PC-9 (cell line): ENCODE results near the gene MRPL58.
"Not testable (repeated sequence)": the region's sequence is repeated elsewhere in the genome, so short reads cannot be mapped to it uniquely, and the experiment has no call there.

Experiments
- EZH2 ChIP-seq: fragments of 200-600 bp; sonication (generic); IDR thresholded peaks from 2 replicates; pipeline ENCODE4 v1.8.0; 2017; ENCODE audit warnings: antibody characterized with exemption, low read depth
- TF ChIP-seq, protein P1 (sequence below): fragments of 200-600 bp; sonication (generic); conservative IDR thresholded peaks from 2 replicates; pipeline ENCODE4 v1.6.1; 2017; ENCODE audit warnings: mixed run types, antibody characterized with exemption, mild to moderate bottlenecking, moderate library complexity

- TF ChIP-seq, protein P1, sequence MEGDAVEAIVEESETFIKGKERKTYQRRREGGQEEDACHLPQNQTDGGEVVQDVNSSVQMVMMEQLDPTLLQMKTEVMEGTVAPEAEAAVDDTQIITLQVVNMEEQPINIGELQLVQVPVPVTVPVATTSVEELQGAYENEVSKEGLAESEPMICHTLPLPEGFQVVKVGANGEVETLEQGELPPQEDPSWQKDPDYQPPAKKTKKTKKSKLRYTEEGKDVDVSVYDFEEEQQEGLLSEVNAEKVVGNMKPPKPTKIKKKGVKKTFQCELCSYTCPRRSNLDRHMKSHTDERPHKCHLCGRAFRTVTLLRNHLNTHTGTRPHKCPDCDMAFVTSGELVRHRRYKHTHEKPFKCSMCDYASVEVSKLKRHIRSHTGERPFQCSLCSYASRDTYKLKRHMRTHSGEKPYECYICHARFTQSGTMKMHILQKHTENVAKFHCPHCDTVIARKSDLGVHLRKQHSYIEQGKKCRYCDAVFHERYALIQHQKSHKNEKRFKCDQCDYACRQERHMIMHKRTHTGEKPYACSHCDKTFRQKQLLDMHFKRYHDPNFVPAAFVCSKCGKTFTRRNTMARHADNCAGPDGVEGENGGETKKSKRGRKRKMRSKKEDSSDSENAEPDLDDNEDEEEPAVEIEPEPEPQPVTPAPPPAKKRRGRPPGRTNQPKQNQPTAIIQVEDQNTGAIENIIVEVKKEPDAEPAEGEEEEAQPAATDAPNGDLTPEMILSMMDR, result not testable (repeated sequence)
- TF ChIP-seq EZH2, result not testable (repeated sequence)
Observed at GRCh38 chr17:75045946-75046406, 33.5 kb downstream of the MRPL58 start.
